C1 segment of cervical spinal cord (tissue), 14 donors: ENCODE measurements around the gene CDH3.
A peak's percentile ranks its signal among the peaks of the same experiment; 100 is the strongest.

Experiments
- DNase-seq, 14 donors: peaks; one replicate each; lab custom pipeline; 2025; lab: John Stamatoyannopoulos, UW

CDH3 gene

DNA sequence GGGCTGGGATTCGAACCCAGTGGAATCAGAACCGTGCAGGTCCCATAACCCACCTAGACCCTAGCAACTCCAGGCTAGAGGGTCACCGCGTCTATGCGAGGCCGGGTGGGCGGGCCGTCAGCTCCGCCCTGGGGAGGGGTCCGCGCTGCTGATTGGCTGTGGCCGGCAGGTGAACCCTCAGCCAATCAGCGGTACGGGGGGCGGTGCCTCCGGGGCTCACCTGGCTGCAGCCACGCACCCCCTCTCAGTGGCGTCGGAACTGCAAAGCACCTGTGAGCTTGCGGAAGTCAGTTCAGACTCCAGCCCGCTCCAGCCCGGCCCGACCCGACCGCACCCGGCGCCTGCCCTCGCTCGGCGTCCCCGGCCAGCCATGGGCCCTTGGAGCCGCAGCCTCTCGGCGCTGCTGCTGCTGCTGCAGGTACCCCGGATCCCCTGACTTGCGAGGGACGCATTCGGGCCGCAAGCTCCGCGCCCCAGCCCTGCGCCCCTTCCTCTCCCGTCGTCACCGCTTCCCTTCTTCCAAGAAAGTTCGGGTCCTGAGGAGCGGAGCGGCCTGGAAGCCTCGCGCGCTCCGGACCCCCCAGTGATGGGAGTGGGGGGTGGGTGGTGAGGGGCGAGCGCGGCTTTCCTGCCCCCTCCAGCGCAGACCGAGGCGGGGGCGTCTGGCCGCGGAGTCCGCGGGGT is 92.1 kb downstream of the CDH3 start, which contains the start of gene CDH1:
TSS of gene CDH1 (plus strand) at position 247 of the 684 bp plus-strand sequence. CDS start at position 371, 124 bp downstream.
- peak in 2 of 14 donors; percentile 7 to 11 for DNase-seq

DNA sequence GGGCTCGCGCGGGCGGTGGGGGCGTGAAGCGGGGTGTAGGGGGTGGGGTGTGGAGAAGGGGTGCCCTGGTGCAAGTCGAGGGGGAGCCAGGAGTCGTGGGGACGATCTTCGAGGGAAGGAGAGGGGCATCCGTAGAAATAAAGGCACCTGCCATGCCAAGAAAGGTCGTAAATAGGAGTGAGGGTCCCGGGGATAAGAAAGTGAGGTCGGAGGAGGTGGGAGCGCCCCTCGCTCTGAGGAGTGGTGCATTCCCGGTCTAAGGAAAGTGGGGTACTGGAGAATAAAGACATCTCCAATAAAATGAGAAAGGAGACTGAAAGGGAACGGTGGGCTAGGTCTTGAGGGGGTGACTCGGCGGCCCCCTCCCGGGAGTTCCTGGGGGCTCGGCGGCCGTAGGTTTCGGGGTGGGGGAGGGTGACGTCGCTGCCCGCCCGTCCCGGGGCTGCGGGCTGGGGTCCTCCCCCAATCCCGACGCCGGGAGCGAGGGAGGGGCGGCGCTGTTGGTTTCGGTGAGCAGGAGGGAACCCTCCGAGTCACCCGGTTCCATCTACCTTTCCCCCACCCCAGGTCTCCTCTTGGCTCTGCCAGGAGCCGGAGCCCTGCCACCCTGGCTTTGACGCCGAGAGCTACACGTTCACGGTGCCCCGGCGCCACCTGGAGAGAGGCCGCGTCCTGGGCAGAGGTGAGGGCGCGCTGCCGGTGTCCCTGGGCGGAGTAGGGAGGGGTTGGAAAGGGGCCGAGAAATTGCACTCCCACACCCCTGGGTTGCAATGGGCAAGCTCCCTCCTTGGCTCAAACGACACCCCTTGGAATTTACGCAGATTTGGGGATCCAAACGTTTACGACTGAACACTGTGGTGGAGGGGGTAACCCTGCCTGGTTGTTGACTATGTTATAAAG is 92.9 kb downstream of the CDH3 start:
- peak in 1 of 14 donors; percentile 18 for DNase-seq

DNA sequence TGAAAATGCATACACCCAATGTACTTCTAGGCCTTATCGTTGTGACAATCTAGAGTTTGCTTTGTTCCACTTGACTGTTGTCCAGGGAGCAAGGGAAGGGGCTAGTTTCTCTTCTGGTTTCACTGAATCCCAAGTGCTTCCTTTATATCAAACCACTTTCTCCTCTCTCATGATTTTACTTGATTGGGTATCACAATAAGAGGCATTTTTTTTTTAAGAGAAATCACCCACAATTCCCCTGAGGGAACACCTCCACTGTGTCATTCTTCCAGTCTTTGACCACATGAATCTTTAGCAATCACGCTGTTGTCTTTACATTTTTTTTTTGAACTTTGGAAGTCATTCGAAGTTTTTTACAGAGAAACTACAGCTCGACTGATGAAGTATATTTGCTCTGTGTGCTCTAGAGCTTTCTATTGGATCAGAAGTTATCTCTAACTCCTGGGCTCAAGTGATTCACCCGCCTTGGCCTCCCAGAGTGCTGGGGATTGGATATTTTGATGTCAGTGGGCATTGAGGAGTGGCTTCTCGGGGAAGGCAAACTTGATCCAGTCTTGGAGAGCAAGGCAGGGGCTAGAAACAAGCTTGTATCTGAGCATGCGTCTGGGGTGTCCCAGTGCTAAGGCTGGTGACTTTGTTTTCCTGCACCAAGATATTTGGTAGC is 95.0 kb downstream of the CDH3 start:
- DNase-seq = no peak

DNA sequence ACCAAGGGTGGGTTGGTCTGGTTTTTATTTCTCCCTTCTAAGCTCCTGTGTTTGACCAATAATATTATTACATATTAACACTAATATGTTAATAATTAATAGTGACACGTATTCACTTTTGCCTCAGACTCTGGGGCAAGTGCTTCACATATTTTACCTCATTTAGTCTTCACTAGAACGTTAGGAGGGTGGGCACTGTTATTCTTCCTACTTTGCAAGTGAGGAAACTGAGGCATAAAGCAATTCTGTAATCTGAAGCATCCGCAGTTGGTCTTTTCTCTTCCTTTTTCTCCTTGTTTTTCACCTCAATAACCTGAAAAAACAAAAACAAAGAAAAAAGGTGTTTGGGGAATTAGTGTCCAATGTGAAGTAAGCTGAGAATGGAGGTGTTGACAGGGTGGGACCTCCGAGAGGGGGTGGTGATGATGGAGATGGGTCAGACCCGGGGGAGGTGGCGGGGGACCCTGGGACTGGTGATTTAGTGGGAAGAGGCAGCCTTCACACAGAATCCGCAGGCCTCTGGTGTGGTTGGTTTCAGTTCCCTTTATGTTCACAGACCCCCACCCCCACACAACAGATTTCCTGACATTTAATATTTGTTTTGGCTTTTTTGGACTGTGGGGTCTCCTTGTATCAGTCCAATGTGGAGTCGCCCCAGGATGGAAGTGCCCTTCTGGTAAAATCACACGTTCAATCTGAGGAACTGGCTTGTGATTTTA is 95.7 kb downstream of the CDH3 start:
- no peak for DNase-seq

DNA sequence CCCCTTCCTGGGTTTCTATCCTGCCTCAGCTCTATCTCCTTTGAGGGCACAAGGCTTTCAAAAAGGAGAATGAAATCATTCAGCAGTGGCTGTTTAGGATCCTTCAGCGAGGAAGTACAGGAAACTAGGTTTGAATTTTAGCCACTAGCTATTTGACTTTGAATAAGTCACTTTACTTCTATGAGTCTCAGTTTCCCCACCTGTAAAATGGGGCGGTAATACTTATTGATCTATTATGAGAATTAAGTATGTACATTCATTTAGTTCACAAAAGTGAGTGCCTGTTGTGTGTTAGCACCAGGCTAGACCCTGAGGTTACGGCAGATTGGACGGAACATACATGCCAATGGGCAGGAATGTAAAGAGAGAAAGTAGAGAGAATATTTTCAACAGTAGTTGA is 98.6 kb downstream of the CDH3 start:
- no peak for DNase-seq

DNA sequence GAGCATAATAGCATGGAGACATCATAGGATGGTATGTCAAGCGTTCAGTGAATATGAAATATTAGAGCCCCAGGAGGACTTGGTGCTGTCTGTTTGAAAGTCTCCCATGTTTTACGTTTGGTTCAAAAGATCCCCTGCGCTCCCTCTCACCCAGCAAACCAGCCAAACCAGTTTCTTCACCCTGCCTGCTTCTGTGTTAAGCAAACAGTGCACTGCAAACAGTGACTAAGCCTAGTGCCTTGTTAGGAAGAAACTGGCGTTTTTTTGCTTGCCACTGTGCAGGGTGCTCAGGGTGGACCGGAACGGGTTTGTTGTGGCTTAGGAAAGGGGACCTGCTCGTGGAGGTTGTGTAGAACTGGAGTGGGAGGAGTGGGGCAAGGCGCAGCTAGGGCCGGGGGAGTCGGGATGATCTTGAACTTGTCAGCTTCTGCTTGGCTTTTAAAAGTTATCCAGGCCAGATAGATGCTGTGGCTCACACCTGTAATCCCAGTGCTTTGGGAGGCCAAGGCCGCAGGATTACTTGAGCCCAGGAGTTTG is 99.7 kb downstream of the CDH3 start:
- DNase-seq = no peak

DNA sequence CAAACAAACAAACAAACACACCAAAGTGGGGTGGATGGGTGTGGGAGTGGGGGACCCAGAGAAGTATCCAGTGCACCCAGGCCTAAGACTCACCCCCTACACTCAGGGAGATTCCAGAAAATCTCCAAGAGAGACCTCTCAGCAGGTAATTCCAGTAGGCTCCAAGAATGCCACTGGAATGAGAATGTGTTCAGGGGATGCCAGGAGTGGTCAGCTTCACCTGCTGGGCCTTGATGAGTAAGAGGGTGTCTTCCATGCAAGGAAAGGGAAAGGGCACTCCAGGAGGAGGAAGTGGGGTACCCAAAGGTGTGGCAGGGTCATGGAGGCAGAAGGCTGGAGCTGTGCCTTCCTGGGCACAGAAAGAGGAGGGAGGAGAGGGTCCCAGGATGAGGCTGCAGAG is 101.8 kb downstream of the CDH3 start:
- DNase-seq = no peak

DNA sequence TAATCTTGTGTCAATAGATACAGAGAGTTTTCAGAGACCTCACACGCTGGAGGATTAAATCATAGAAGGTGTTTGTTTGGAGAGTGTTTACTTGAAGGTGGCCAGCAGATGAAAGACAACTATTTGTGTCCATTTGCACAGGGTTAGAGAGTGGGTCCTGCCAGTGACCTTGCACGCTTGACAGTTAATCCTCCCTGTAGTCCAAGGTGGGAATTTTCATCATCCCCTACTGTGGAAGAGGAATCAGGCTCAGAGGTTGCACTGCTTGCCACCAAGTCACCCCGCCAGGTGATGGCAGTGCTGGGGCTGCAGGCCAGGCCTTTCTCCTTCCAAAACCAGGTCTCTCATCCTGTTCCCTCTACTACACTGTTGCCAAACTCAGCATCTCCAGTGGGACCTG is 104.3 kb downstream of the CDH3 start:
- no peak for DNase-seq
